IMR-90 (cell line): Measurements from ENCODE around the gene IGF2. TPM values are rescaled to one million over a fixed set of nuclear protein-coding genes. Genes with fewer than 3 reads are reported as not detected.

Source experiments
- ATAC-seq: fragments of 200-7000 bp; cut with Tn5 transposase; 2 replicates; pipeline ENCODE4 v1.9.1; 2020; ENCODE audit warnings: low read depth, mild to moderate bottlenecking, moderate library complexity
- BruUV-seq: library from RNA; stranded (reverse); fragments of 400-500 nt; replicated peaks from 2 replicates; lab custom pipeline; 2021; lab: Mats Ljungman, UMichigan
- CTCF ChIA-PET: fragments of 300-600 bp; formaldehyde crosslinking; extraction: SDS; loops from one replicate; lab custom pipeline; 2021; ENCODE audit warnings: antibody characterized with exemption; lab: Yijun Ruan, JAX
- POLR2A ChIA-PET: fragments of 300-600 bp; sonication (Branson Sonifier 250); formaldehyde crosslinking; loops from one replicate; lab custom pipeline; 2022; ENCODE audit warnings: antibody characterized with exemption; ENCODE audit not compliant: unreplicated experiment; lab: Charles Lee
- DNase-seq: peaks from one replicate; pipeline ENCODE4 v3.0.0; 2013
- H2AFZ ChIP-seq: replicated peaks from 2 replicates; pipeline ENCODE3; 2013; ENCODE audit warnings: low read length, mild to moderate bottlenecking; ENCODE audit not compliant: poor library complexity
- H2AK5ac ChIP-seq: 2 replicates; pipeline ENCODE4 v1.6.1; 2013; ENCODE audit warnings: low read depth, low read length, inconsistent platforms
- H2AK9ac ChIP-seq: replicated peaks from 2 replicates; pipeline ENCODE3; 2013; ENCODE audit warnings: mild to moderate bottlenecking, low read depth, low read length, moderate library complexity; ENCODE audit not compliant: poor library complexity
- H2BK120ac ChIP-seq: 2 replicates; pipeline ENCODE4 v1.6.1; 2013; ENCODE audit warnings: low read depth, low read length, inconsistent platforms
- H2BK15ac ChIP-seq: 3 replicates; pipeline ENCODE4 v1.6.1; 2013; ENCODE audit warnings: low read depth, low read length, inconsistent platforms
- H2BK20ac ChIP-seq: 2 replicates; pipeline ENCODE4 v1.6.1; 2013; ENCODE audit warnings: low read depth, mild to moderate bottlenecking, inconsistent platforms, low read length, moderate library complexity
- H2BK5ac ChIP-seq: 2 replicates; pipeline ENCODE4 v1.6.1; 2013; ENCODE audit warnings: mild to moderate bottlenecking, low read depth, low read length, inconsistent platforms; ENCODE audit not compliant: poor library complexity, severe bottlenecking
- H3K14ac ChIP-seq: replicated peaks from 2 replicates; pipeline ENCODE4 v1.6.1; 2013; ENCODE audit warnings: low read depth, low read length, inconsistent platforms
- H3K18ac ChIP-seq: 2 replicates; pipeline ENCODE4 v1.6.1; 2013; ENCODE audit warnings: low read depth, low read length, control low read depth
- H3K23ac ChIP-seq: 2 replicates; pipeline ENCODE4 v1.6.1; 2013; ENCODE audit warnings: low read depth, low read length, inconsistent platforms
- H3K27ac ChIP-seq: 2 replicates; pipeline ENCODE4 v1.5.1; 2013; ENCODE audit warnings: mild to moderate bottlenecking, control low read depth, low read length; ENCODE audit not compliant: insufficient read depth
- H3K27me3 ChIP-seq: 2 replicates; pipeline ENCODE4 v1.6.1; 2013; ENCODE audit warnings: low read length; ENCODE audit not compliant: control insufficient read depth, insufficient read depth
- H3K36me3 ChIP-seq: 2 replicates; pipeline ENCODE4 v1.6.1; 2013; ENCODE audit warnings: low read length, mixed read lengths; ENCODE audit not compliant: control insufficient read depth, insufficient read depth
- H3K4ac ChIP-seq: 2 replicates; pipeline ENCODE4 v1.6.1; 2013; ENCODE audit warnings: low read depth, low read length, inconsistent platforms
- H3K4me1 ChIP-seq: 2 replicates; pipeline ENCODE4 v1.6.1; 2013; ENCODE audit warnings: low read length, mixed read lengths; ENCODE audit not compliant: control insufficient read depth, insufficient read depth
- H3K4me2 ChIP-seq: 2 replicates; pipeline ENCODE4 v1.6.1; 2013; ENCODE audit warnings: low read depth, mild to moderate bottlenecking, control low read depth, low read length, moderate library complexity
- H3K4me3 ChIP-seq: 2 replicates; pipeline ENCODE4 v1.5.1; 2013; ENCODE audit warnings: low read depth, mild to moderate bottlenecking, control low read depth, low read length, moderate library complexity; ENCODE audit not compliant: insufficient read depth
- H3K56ac ChIP-seq: 2 replicates; pipeline ENCODE4 v1.6.1; 2013; ENCODE audit warnings: low read length, inconsistent platforms; ENCODE audit not compliant: insufficient read depth; ENCODE audit errors: extremely low read depth
- H3K79me1 ChIP-seq, 2 experiments: 2 replicates each; pipeline ENCODE4 v1.6.1; 2013; ENCODE audit warnings: low read length in 2 of 2, inconsistent platforms in 1 of 2, low read depth in 1 of 2
- H3K9ac ChIP-seq: 2 replicates; pipeline ENCODE4 v1.6.1; 2013; ENCODE audit warnings: low read depth, low read length, control low read depth
- H3K9me1 ChIP-seq: 2 replicates; pipeline ENCODE4 v1.6.1; 2013; ENCODE audit warnings: low read length, inconsistent platforms; ENCODE audit not compliant: insufficient read depth
- H3K9me3 ChIP-seq: 2 replicates; pipeline ENCODE4 v1.6.1; 2013; ENCODE audit warnings: low read length; ENCODE audit not compliant: control insufficient read depth, insufficient read depth
- H4K20me1 ChIP-seq: 2 replicates; pipeline ENCODE4 v1.6.1; 2013; ENCODE audit warnings: low read length, inconsistent platforms; ENCODE audit not compliant: insufficient read depth
- H4K5ac ChIP-seq: 2 replicates; pipeline ENCODE4 v1.6.1; 2013; ENCODE audit warnings: mild to moderate bottlenecking, low read depth, low read length, control low read depth
- H4K8ac ChIP-seq, 2 experiments: 2 replicates each; pipeline ENCODE4 v1.6.1; 2013; ENCODE audit warnings: low read depth in 2 of 2, low read length in 2 of 2, control low read depth in 1 of 2, inconsistent platforms in 1 of 2
- H4K91ac ChIP-seq: 2 replicates; pipeline ENCODE4 v1.6.1; 2013; ENCODE audit warnings: low read depth, low read length, inconsistent platforms; ENCODE audit not compliant: insufficient read depth
- BHLHE40 ChIP-seq: fragments of 150-350 bp; IDR thresholded peaks from 2 replicates; pipeline ENCODE4 v1.6.1; 2016; ENCODE audit warnings: mild to moderate bottlenecking, low read depth, low read length
- CHD1 ChIP-seq: IDR thresholded peaks from 2 replicates; pipeline ENCODE4 v1.6.1; 2012; ENCODE audit warnings: low read depth, low read length, improper control_type of control experiment
- FOS ChIP-seq: fragments of 150-350 bp; IDR thresholded peaks from 2 replicates; pipeline ENCODE4 v1.6.1; 2016; ENCODE audit warnings: low read depth, low read length
- MAFK ChIP-seq: IDR thresholded peaks from 2 replicates; pipeline ENCODE4 v1.6.1; 2012; ENCODE audit warnings: low read depth, low read length, improper control_type of control experiment
- MAZ ChIP-seq: IDR thresholded peaks from 2 replicates; pipeline ENCODE4 v1.6.1; 2012; ENCODE audit warnings: low read depth, mild to moderate bottlenecking, low read length, improper control_type of control experiment, moderate library complexity, borderline replicate concordance
- POLR2A ChIP-seq: IDR thresholded peaks from 2 replicates; pipeline ENCODE4 v1.6.1; 2012; ENCODE audit warnings: mild to moderate bottlenecking, low read depth, low read length
- RAD21 ChIP-seq: IDR thresholded peaks from 2 replicates; pipeline ENCODE4 v1.6.1; 2012; ENCODE audit warnings: low read length, improper control_type of control experiment
- RCOR1 ChIP-seq: IDR thresholded peaks from 2 replicates; pipeline ENCODE4 v1.6.1; 2012; ENCODE audit warnings: mild to moderate bottlenecking, low read length, improper control_type of control experiment; ENCODE audit not compliant: insufficient replicate concordance
- RFX5 ChIP-seq: IDR thresholded peaks from 2 replicates; pipeline ENCODE4 v1.8.0; 2012; ENCODE audit warnings: low read depth, mild to moderate bottlenecking, low read length, moderate library complexity
- SMC3 ChIP-seq: fragments of 150-350 bp; IDR thresholded peaks from 2 replicates; pipeline ENCODE4 v1.6.1; 2016; ENCODE audit warnings: low read depth, mild to moderate bottlenecking, antibody characterized with exemption, low read length, moderate library complexity
- WGBS, 2 experiments: methylation state at CpG; one replicate each; pipeline versions ENCODE4 v1.1.5 to v1.1.7; 2013; ENCODE audit warnings: missing lambda C conversion rate in 2 of 2; ENCODE audit not compliant: insufficient read length in 1 of 2; ENCODE audit errors: extremely low coverage in 2 of 2; 5-methylcytosine and 5-hydroxymethylcytosine counted together
- dilution Hi-C: fragments of 300-500 bp; cut with HindIII; formaldehyde crosslinking; loops from one replicate; pipeline ENCODE4 v1.14.3; 2018; ENCODE audit warnings: low sequenced_read_pairs; ENCODE audit not compliant: unreplicated experiment
- in situ Hi-C: fragments of 300-500 bp; cut with MboI; formaldehyde crosslinking; loops from 3 replicates; pipeline ENCODE4 v1.14.3; 2019; ENCODE audit warnings: low sequenced_read_pairs, inconsistent platforms, mixed read lengths
- intact Hi-C: fragments of 100-400 bp; cut with micrococcal nuclease; formaldehyde crosslinking; loops from 2 replicates; pipeline ENCODE4 v1.10.0; 2022
- polyA plus RNA-seq, 3 experiments: library from polyadenylated mRNA; depleted of rRNA; stranded (reverse); fragments of >200 nt; gene quantifications; 2 replicates each; pipeline ENCODE4 v1.2.3, GENCODE V29; 2012; ENCODE audit warnings: low replicate concordance in 1 of 3
- total RNA-seq: library from RNA; depleted of rRNA; stranded (reverse); fragments of >200 nt; gene quantifications from 2 replicates; pipeline ENCODE4 v1.2.3, GENCODE V29; 2012
- TF ChIP-seq, protein P1 (sequence below): conservative IDR thresholded peaks from 2 replicates; pipeline ENCODE4 v1.5.1; 2012; ENCODE audit warnings: mild to moderate bottlenecking, low read depth, low read length, improper control_type of control experiment
- TF ChIP-seq, protein P2 (sequence below): fragments of 150-350 bp; IDR thresholded peaks from 2 replicates; pipeline ENCODE4 v1.6.1; 2016; ENCODE audit warnings: low read depth, mild to moderate bottlenecking, low read length, moderate library complexity, borderline replicate concordance
- TF ChIP-seq, protein P3 (sequence below): fragments of 150-350 bp; IDR thresholded peaks from 2 replicates; pipeline ENCODE4 v1.6.1; 2017; ENCODE audit warnings: mild to moderate bottlenecking, antibody characterized with exemption, low read length, low read depth

Gene IGF2
- total and polyA plus RNA-seq, 2 of the 4 experiments (the other 2 are of a cell fraction) = 2.3 to 21.8 TPM

DNA sequence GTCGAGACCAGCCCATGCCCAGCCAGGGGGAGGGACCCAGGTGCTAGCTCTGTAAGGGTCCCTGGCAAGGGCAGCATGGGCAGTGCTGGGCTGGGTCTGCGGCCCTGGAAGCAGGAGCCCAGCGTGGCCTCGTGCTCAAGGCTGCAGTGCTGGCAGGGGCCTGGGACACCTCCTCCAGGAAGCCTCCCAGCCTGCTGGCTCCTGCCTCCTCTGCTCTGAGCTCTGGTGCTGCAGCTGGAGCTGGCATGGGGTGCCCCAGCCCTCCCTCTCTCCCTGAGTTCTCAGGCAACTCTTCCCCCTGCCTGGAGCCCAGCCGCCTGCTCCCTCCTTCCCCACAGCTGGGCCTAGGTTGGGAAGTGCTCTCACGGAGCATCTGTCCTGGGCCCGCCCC, 15.0 kb upstream of the IGF2 start:
- H3K23ac ChIP-seq = no peak overlapping the region
- H3K36me3 ChIP-seq = no peaks in the 10 kb centered on the region
- H4K20me1 ChIP-seq = peaks cover 3% of the 10 kb centered on the region; the same call in 1 of the 2 replicates
- H2AFZ ChIP-seq = no peak overlapping the region
- no peak overlapping the region for H3K4me3 ChIP-seq
- H2BK20ac ChIP-seq = no peak overlapping the region
- no peak overlapping the region for H2BK5ac ChIP-seq
- H3K9ac ChIP-seq = no peak overlapping the region
- in situ Hi-C loops (loop anchor here (5.0 kb wide), 2 partner anchors 272 to 457 kb away; partner anchors contain the start of gene KRTAP5-6), intact Hi-C loops (no loop called here), dilution Hi-C loops (no loop called here)
- ChIA-PET POLR2A (no interaction called here), CTCF (interaction anchor here (1.5 kb wide), 1 partner anchor 501 kb away, joined by 5 read pairs; no protein-coding TSS in a partner anchor)
- H3K4ac ChIP-seq = no peak overlapping the region
- no peaks in the 10 kb centered on the region for H3K4me1 ChIP-seq
- H3K9me1 ChIP-seq = no peaks in the 10 kb centered on the region
- no peak overlapping the region for H3K18ac ChIP-seq
- no peak overlapping the region for H4K8ac ChIP-seq
- no peak overlapping the region for H3K56ac ChIP-seq
- H3K4me2 ChIP-seq = no peak overlapping the region
- no peak overlapping the region for H3K14ac ChIP-seq
- no peak overlapping the region for H2BK120ac ChIP-seq
- no peak overlapping the region for H3K27ac ChIP-seq
- DNase-seq (no peak), ATAC-seq (no peak)
- H4K91ac ChIP-seq = no peak overlapping the region
- no peak overlapping the region for H4K5ac ChIP-seq
- WGBS, 2 experiments = no CpG with 5 or more reads among the region's 7 CpGs
- no TSS peak for BruUV-seq
- no peaks in the 10 kb centered on the region for H3K79me1 ChIP-seq
- TF ChIP-seq CHD1 (no peak), RCOR1 (no peak), MAFK (no peak), RFX5 (no peak), MAZ (no peak), SMC3 (no peak), POLR2A (no peak), RAD21 (no peak), BHLHE40 (no peak), FOS (no peak)
- TF ChIP-seq, protein P1, sequence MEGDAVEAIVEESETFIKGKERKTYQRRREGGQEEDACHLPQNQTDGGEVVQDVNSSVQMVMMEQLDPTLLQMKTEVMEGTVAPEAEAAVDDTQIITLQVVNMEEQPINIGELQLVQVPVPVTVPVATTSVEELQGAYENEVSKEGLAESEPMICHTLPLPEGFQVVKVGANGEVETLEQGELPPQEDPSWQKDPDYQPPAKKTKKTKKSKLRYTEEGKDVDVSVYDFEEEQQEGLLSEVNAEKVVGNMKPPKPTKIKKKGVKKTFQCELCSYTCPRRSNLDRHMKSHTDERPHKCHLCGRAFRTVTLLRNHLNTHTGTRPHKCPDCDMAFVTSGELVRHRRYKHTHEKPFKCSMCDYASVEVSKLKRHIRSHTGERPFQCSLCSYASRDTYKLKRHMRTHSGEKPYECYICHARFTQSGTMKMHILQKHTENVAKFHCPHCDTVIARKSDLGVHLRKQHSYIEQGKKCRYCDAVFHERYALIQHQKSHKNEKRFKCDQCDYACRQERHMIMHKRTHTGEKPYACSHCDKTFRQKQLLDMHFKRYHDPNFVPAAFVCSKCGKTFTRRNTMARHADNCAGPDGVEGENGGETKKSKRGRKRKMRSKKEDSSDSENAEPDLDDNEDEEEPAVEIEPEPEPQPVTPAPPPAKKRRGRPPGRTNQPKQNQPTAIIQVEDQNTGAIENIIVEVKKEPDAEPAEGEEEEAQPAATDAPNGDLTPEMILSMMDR = no peak
- TF ChIP-seq, protein P2, sequence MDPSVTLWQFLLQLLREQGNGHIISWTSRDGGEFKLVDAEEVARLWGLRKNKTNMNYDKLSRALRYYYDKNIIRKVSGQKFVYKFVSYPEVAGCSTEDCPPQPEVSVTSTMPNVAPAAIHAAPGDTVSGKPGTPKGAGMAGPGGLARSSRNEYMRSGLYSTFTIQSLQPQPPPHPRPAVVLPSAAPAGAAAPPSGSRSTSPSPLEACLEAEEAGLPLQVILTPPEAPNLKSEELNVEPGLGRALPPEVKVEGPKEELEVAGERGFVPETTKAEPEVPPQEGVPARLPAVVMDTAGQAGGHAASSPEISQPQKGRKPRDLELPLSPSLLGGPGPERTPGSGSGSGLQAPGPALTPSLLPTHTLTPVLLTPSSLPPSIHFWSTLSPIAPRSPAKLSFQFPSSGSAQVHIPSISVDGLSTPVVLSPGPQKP = no peak
- TF ChIP-seq, protein P3, sequence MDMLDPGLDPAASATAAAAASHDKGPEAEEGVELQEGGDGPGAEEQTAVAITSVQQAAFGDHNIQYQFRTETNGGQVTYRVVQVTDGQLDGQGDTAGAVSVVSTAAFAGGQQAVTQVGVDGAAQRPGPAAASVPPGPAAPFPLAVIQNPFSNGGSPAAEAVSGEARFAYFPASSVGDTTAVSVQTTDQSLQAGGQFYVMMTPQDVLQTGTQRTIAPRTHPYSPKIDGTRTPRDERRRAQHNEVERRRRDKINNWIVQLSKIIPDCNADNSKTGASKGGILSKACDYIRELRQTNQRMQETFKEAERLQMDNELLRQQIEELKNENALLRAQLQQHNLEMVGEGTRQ = no peak
- H2AK5ac ChIP-seq = no peak overlapping the region
- H3K9me3 ChIP-seq = no peaks in the 10 kb centered on the region
- no peak overlapping the region for H2BK15ac ChIP-seq
- H3K27me3 ChIP-seq = peaks cover 17% of the 10 kb centered on the region
- no peak overlapping the region for H2AK9ac ChIP-seq
